D721Med (cell line): ENCODE data around the gene FRY.

ENCODE experiments used
- DNase-seq: peaks from one replicate; pipeline ENCODE4 v3.0.0; 2011; ENCODE audit warnings: low spot score; ENCODE audit not compliant: insufficient read length
- FAIRE-seq: peaks from 2 replicates; lab custom pipeline; 2011; peaks lifted over from hg19 to GRCh38; lab: Jason Lieb, UNC
- CTCF ChIP-seq: IDR thresholded peaks from 2 replicates; pipeline ENCODE4 v1.5.1; 2012; ENCODE audit warnings: mild to moderate bottlenecking, control low read depth; ENCODE audit not compliant: insufficient read depth; ENCODE audit errors: missing control alignments

FRY gene

GRCh38 chr13:32281096-32281495 is 249.5 kb downstream of the FRY start:
- DNase-seq (no peak), FAIRE-seq (peak; percentile 16)
- no peak for TF ChIP-seq CTCF

GRCh38 chr13:32282096-32282711 is 250.6 kb downstream of the FRY start:
- TF ChIP-seq CTCF = no peak
- DNase-seq = no peak
- no peak for FAIRE-seq

GRCh38 chr13:32284927-32285632 is 253.5 kb downstream of the FRY start:
- no peak for DNase-seq
- no peak for TF ChIP-seq CTCF
- FAIRE-seq = no peak

GRCh38 chr13:32285633-32285965 is 254.0 kb downstream of the FRY start:
- DNase-seq = no peak
- TF ChIP-seq CTCF = no peak
- FAIRE-seq = no peak

GRCh38 chr13:32297206-32297605 is 265.6 kb downstream of the FRY start:
- DNase-seq (no peak), FAIRE-seq (no peak)

GRCh38 chr13:32298695-32299094 is 267.1 kb downstream of the FRY start:
- no peak for TF ChIP-seq CTCF
- no peak for DNase-seq
- no peak for FAIRE-seq

More at GRCh38 chr13:32297206-32297605, 265.6 kb downstream of the FRY start:
- TF ChIP-seq CTCF = no peak

GRCh38 chr13:32299893-32300292 is 268.3 kb downstream of the FRY start:
- FAIRE-seq (no peak), DNase-seq (no peak)
- TF ChIP-seq CTCF = no peak
